Endothelial cell of umbilical vein (primary cell): ENCODE data around the gene INTS1. TPM values are rescaled to one million over a fixed set of nuclear protein-coding genes. Genes with fewer than 3 reads are reported as not detected.

Experiments
- BruUV-seq: library from RNA; stranded (reverse); fragments of 400-500 nt; replicated peaks from 2 replicates; lab custom pipeline; 2021; lab: Mats Ljungman, UMichigan
- CTCF ChIA-PET: fragments of 300-600, 350-600 bp; sonication (Branson Sonifier 250); formaldehyde crosslinking; loops from one replicate; lab custom pipeline; 2021; ENCODE audit warnings: antibody characterized with exemption, inconsistent platforms; lab: Charles Lee
- POLR2A ChIA-PET: fragments of 300-600, 350-600 bp; sonication (Branson Sonifier 250); formaldehyde crosslinking; loops from one replicate; lab custom pipeline; 2021; ENCODE audit warnings: antibody characterized with exemption, inconsistent platforms; lab: Charles Lee
- DNase-seq: peaks from one replicate; pipeline ENCODE4 v3.0.0-alpha.2; 2011; ENCODE audit warnings: low read depth, low spot score
- FAIRE-seq: peaks from 2 replicates; lab custom pipeline; 2011; peaks lifted over from hg19 to GRCh38; lab: Jason Lieb, UNC
- H2AFZ ChIP-seq: 2 replicates; pipeline ENCODE4 v1.6.0; 2012; ENCODE audit warnings: low read depth, low read length, control low read depth, inconsistent platforms
- H3K27ac ChIP-seq: 2 replicates; pipeline ENCODE4 v1.5.1; 2011; ENCODE audit warnings: low read depth, mild to moderate bottlenecking, control low read depth, low read length, moderate library complexity; ENCODE audit not compliant: insufficient read depth
- H3K27me3 ChIP-seq, 2 experiments: 2 replicates each; pipeline versions ENCODE4 v1.6.0 to v1.6.1; 2011; ENCODE audit warnings: low read length in 2 of 2, mixed read lengths in 1 of 2; ENCODE audit not compliant: control insufficient read depth in 2 of 2, insufficient read depth in 2 of 2
- H3K36me3 ChIP-seq, 2 experiments: 2 replicates in 1 of 2; 3 replicates in 1 of 2; pipeline ENCODE4 v1.5.1; 2011; ENCODE audit warnings: low read length in 2 of 2, mild to moderate bottlenecking in 1 of 2, moderate library complexity in 1 of 2; ENCODE audit not compliant: control insufficient read depth in 2 of 2, insufficient read depth in 2 of 2; ENCODE audit errors: extremely low read depth in 1 of 2
- H3K4me1 ChIP-seq: 3 replicates; pipeline ENCODE4 v1.5.1; 2011; ENCODE audit warnings: mild to moderate bottlenecking, low read length; ENCODE audit not compliant: control insufficient read depth, insufficient read depth; ENCODE audit errors: extremely low read depth
- H3K4me2 ChIP-seq: 2 replicates; pipeline ENCODE4 v1.6.1; 2011; ENCODE audit warnings: low read length, control low read depth, mixed read lengths; ENCODE audit not compliant: insufficient read depth
- H3K4me3 ChIP-seq, 3 experiments: fragments of 200-600 bp in 1 of 3; sonication (generic), shearing (Covaris generic) in 1 of 3; replicated peaks in 1 of 3; 2 replicates each; pipeline ENCODE4 v1.5.1; 2011 to 2016; ENCODE audit warnings: control low read depth in 3 of 3, low read length in 3 of 3, mild to moderate bottlenecking in 2 of 3, inconsistent platforms in 1 of 3, low read depth in 1 of 3, moderate library complexity in 1 of 3; ENCODE audit not compliant: insufficient read depth in 1 of 3
- H3K79me2 ChIP-seq: 2 replicates; pipeline ENCODE4 v1.6.0; 2012; ENCODE audit warnings: low read length, inconsistent platforms; ENCODE audit not compliant: control insufficient read depth, insufficient read depth
- H3K9ac ChIP-seq: replicated peaks from 2 replicates; pipeline ENCODE3; 2011; ENCODE audit warnings: low read length, control low read depth; ENCODE audit not compliant: insufficient read depth; ENCODE audit errors: extremely low read depth
- H3K9me1 ChIP-seq: replicated peaks from 3 replicates; pipeline ENCODE4 v1.6.0; 2011; ENCODE audit warnings: mild to moderate bottlenecking, low read length; ENCODE audit not compliant: control insufficient read depth, insufficient read depth; ENCODE audit errors: extremely low read depth
- H3K9me3 ChIP-seq: replicated peaks from 2 replicates; pipeline ENCODE4 v1.5.1; 2012; ENCODE audit warnings: low read length, inconsistent platforms; ENCODE audit not compliant: control insufficient read depth, insufficient read depth
- H4K20me1 ChIP-seq: replicated peaks from 2 replicates; pipeline ENCODE3; 2011; ENCODE audit warnings: mild to moderate bottlenecking, low read length; ENCODE audit not compliant: control insufficient read depth, insufficient read depth; ENCODE audit errors: extremely low read depth
- CTCF ChIP-seq, 2 donors: IDR thresholded peaks; 1 replicate in 1 of 2; 2 replicates in 1 of 2; pipeline ENCODE4 v1.5.1; 2011; ENCODE audit warnings: low read length in 2 of 2, mild to moderate bottlenecking in 2 of 2, moderate library complexity in 2 of 2, control low read depth in 1 of 2, inconsistent platforms in 1 of 2, low read depth in 1 of 2; ENCODE audit not compliant: insufficient read depth in 1 of 2; ENCODE audit errors: extremely low read depth in 1 of 2
- FOS ChIP-seq: IDR thresholded peaks from 2 replicates; pipeline ENCODE4 v1.6.1; 2011; ENCODE audit warnings: mild to moderate bottlenecking, low read length, moderate library complexity, borderline replicate concordance; ENCODE audit not compliant: insufficient read depth
- GATA2 ChIP-seq: IDR thresholded peaks from 2 replicates; pipeline ENCODE4 v1.7.0; 2011; ENCODE audit warnings: low read depth, mild to moderate bottlenecking, moderate library complexity, mixed read lengths, low read length; ENCODE audit not compliant: insufficient read length, insufficient read depth
- dilution Hi-C: fragments of 300-500 bp; cut with MboI; formaldehyde crosslinking; loops from one replicate; pipeline ENCODE4 v1.15.0; 2019; ENCODE audit warnings: low sequenced_read_pairs; ENCODE audit not compliant: extremely low pct_ligation_motif_present
- intact Hi-C: fragments of 100-400 bp; cut with micrococcal nuclease; formaldehyde crosslinking; loops from one replicate; pipeline ENCODE4 v1.10.0; 2022
- polyA plus RNA-seq, 4 experiments: library from polyadenylated mRNA; depleted of rRNA in 3 of 4; stranded (reverse) in 3 of 4; unstranded in 1 of 4; fragments of >200 nt; gene quantifications; 2 replicates each; pipeline versions ENCODE4 v1.2.1 to v1.2.3, GENCODE V29; 2011 to 2012; ENCODE audit warnings: missing spikeins in 1 of 4
- total RNA-seq: library from RNA; stranded (reverse); gene quantifications from 2 replicates; pipeline ENCODE4 v1.2.3, GENCODE V29; 2021

The INTS1 gene
- total and polyA plus RNA-seq, 2 donors (not counting 3 experiments of a cell fraction or from before 2014, with no cell fraction given), result 57.8 to 116 TPM

- H3K36me3 ChIP-seq, result no peaks in the 10 kb centered on the region
- BruUV-seq, result no TSS peak
- FAIRE-seq (no peak), DNase-seq (no peak)
- POLR2A ChIA-PET, result interaction anchor here (0.6 kb wide), 1 partner anchor 18 kb away, joined by 3 read pairs; no protein-coding TSS in a partner anchor
- H3K27ac ChIP-seq, result no peak overlapping the region
- no peaks in the 10 kb centered on the region for H3K79me2 ChIP-seq
- no peak overlapping the region for H3K4me3 ChIP-seq
- no peak overlapping the region for H2AFZ ChIP-seq
- no peak overlapping the region for H3K9ac ChIP-seq
- no peaks in the 10 kb centered on the region for H3K4me1 ChIP-seq
- H3K9me1 ChIP-seq, result no peaks in the 10 kb centered on the region
- no peaks in the 10 kb centered on the region for H4K20me1 ChIP-seq
- TF ChIP-seq GATA2 (no peak), CTCF (IDR thresholded peaks at IDR 0.05; ENCODE audit: extremely low read depth in 1 of 2, insufficient read depth in 1 of 2, low read depth in 1 of 2, low read length in 2 of 2) (no peak), FOS (no peak)
- CTCF ChIA-PET, result interaction anchor here (0.8 to 3.1 kb wide), 8 partner anchors 8 to 238 kb away, joined by 3 to 23 read pairs (median 4); partner anchors contain the start of gene MICALL2
- no peaks in the 10 kb centered on the region for H3K27me3 ChIP-seq
- H3K4me2 ChIP-seq, result no peak overlapping the region
- intact Hi-C loops (loop anchor here (5.0 kb wide), 1 partner anchor 204 kb away; no protein-coding TSS in a partner anchor), dilution Hi-C loops (no loop called here)
- no peaks in the 10 kb centered on the region for H3K9me3 ChIP-seq
Measured at GRCh38 chr7:1431226-1431625, 73.0 kb downstream of the INTS1 start.
